ENCODE measurements around the gene GPC6.

The GPC6 gene

GRCh38 chr13:93953841-93954240 is 727.2 kb downstream of the GPC6 start:
- DNase-seq: no peak

DNA sequence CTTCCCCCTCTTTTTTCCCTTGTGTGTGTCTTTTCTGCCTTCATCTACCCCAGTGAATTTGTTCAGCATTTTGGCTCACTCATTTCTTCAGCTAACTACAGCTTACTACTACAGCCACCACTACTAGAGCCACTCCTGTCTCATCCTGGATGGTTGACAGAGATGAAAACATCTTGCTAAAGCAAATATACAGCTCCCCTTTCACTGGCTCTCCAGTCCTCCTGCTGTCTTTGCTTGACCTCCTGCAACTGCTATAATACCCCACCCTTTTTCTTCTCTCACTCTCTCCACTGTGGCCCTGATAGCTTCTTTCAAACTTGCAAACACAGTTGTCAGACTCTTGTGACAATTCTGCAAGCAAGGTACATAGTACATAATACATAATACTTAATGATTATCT is 729.3 kb downstream of the GPC6 start:
- DNase-seq: no peak

DNA sequence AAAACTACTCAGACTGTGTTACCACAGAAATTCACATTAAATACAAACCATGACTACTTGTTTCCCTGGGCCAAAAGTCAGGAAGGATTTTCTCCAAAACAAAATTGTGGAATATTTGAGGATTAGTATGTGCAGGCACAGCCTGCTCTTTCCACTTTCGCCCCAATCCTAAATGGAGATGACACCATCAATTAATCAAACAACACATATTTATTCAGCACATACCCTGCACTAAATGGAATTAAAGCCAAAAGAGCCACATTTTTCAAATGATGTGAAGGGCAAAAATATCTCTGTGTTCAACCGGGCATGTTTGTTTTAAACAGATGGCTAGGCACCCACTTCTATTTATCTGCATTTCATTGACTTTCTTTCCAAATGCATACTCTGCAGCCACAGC is 729.8 kb downstream of the GPC6 start:
- DNase-seq: no peak

DNA sequence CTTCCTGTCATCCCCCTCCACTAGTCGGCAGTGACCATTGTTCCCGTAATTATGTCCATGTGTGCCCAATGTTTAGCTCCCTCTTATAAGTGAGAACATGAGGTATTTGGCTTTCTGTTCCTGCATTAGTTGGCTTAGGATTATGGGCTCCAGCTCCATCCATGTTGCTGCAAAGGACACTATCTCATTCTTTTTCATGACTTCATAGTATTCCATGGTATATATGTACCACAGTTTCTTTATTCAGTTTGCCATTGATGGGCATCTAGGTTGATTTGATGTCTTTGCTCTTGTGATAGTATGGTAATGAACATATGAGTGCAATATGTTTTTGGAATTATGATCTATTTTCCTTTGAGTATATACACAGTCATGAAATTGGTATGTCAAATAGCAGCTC is 730.8 kb downstream of the GPC6 start:
- DNase-seq: no peak

DNA sequence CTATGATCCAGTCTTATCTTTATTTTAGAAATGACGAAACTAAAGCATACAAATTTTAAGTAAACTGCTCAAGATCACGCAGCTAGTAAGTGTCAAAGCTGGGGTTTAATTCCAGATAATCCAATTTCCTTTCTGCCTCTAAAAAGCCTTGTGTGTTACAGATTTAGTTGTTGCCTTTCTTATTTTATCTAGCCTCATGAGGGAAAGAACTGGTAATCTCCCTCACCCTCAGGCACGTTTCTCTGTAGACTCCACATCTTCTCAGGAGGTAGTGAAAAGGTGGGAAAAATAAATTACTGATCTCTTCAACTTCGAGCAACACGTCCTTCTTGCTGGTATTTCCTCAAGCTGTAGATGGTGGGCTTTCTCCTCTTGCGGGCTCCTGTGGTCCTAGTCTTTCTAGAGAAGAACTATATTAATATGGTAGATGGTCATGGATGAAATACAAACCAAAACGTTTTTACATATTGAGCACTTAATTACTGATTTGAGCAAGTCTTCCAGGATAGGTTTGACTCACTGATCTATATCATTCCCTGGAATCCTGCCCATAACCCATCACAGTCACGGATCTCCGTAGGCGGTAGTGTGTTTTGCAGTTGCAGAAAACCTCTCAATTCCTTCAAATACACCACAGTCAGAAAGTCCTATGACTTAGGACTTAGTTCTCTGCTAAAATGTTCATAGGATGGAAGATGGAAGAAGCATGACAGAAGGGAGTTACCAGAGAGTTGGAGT is 733.4 kb downstream of the GPC6 start:
- no peak for DNase-seq

GRCh38 chr13:93963266-93964145 is 736.9 kb downstream of the GPC6 start:
- no peak for DNase-seq

- no peak for DNase-seq
These were observed 737.5 kb downstream of the GPC6 start for GRCh38 chr13:93964146-93964512.

GRCh38 chr13:93965587-93965986 is 739.0 kb downstream of the GPC6 start:
- no peak for DNase-seq

DNA sequence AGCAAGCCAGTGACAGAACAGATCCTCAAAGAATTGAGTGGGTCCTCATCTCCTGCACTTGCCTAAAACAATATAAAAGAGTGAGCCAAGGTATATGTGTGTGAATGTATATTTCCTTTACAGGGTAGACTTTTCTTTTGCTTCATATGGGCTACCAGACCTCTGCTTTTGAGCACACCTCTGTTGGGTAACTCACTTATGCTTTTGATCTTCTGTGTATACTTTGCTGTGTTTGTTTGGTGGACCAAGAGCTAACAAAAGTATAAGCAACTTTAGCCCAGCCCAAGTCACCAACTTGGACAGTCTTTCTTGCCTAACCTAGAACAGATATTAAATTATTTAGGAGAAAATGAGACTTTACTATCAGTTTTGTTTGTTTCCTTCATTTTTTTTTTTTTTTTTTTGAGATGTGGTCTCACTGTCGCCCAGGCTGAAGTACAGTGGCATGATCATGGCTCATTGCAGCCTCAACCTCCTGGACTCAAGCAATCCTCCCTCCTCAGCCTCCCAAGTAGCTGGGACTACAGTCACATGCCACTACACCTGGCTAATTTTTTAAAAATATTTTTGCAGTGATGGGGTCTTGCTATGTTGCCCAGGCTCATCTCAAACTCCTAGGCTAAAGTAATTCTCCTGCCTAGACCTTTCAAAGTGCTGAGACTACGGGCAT is 739.8 kb downstream of the GPC6 start:
- DNase-seq: no peak

GRCh38 chr13:93967286-93967685 is 740.7 kb downstream of the GPC6 start:
- no peak for DNase-seq

DNA sequence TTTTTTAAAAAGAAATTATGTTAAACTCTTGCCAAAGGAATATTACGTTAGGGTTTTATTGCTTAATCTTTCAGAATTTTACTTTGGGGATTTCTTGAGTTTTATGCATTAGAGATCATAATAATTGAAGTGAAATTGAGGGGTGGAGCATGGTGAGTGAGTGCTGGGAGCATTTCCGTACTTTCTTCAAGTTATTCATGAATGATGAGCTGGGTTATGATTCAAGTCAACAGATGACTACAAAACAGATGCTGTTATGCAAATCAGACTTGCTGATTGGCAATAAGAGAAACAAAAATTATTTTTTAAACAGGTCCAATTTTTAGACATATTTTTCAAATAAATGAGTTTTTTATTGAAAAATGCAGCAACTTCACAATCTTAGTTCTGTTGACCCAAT is 748.6 kb downstream of the GPC6 start:
- DNase-seq: no peak

DNA sequence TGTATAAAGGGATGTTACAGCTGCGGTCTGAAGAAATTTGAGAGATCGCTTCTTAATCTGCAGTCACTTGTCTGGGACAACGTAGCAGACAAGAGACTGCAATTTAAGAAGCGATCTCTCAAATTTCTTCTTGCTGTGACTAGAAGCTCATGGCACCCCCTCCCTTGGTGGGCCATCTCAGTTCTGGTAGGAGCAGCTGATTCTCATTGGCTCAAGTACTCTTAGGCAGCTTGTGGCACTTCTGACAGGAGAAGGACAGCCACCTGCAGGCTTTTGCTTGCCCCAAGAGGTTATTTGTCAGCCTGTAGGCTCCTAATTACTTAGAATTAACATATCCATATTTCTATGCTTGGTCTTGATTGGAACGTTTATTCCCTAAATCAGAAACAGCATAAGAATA is 749.9 kb downstream of the GPC6 start:
- DNase-seq: no peak

GRCh38 chr13:93977986-93978385 is 751.4 kb downstream of the GPC6 start:
- DNase-seq: no peak

GRCh38 chr13:93981426-93981977 is 754.9 kb downstream of the GPC6 start:
- no peak for DNase-seq

DNA sequence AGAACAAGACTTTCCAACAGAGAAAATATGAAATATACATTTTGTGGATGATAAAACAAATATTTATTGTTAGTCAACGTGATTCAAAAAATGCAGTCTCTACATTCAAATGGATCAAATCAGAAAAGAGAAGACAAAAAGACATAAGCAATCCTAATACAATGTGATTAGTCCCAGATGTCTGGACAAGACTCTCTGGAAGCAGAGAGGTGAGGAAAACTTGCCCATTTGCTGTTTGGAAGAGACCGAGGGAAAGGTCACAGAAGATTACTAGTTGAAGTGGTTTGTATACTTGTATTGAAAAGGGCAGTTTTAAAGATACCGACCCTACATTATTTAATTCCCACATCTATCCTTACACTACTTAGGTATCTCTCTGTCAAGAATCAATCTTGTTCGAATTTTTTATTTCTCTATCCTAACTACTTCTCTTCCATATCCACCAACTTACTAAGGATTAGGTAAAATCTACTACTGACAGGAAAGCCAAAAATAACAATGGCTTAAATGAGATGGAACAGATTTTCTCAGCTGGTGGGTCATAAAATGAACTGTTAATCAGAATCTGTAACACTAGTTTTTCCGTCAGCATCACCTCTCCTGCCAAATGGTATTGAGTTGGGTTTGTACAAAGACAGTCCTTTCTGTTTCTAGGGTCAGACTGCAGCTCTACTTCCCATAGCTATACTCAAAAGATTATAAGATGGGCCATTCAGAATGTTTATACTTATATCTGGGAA is 755.7 kb downstream of the GPC6 start:
- no peak for DNase-seq

DNA sequence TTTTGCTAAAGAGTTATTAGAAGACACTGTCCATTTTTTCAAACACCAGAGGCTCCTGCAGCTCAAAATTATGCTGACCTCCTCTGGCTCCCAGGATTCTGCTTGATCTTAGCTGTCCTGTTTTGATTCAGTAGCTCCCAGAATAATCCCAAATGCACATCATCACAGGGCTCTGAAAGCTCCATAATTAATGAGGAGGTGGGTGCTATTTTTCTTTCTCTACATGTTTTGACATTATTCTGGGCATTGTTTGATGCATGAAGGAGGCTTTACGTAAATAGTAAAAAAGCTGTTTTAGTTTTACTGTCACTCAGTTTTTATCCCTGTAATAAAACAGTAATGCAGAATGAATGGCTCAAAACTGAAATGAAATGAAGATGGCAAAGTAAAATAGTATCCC is 757.4 kb downstream of the GPC6 start:
- no peak for DNase-seq

DNA sequence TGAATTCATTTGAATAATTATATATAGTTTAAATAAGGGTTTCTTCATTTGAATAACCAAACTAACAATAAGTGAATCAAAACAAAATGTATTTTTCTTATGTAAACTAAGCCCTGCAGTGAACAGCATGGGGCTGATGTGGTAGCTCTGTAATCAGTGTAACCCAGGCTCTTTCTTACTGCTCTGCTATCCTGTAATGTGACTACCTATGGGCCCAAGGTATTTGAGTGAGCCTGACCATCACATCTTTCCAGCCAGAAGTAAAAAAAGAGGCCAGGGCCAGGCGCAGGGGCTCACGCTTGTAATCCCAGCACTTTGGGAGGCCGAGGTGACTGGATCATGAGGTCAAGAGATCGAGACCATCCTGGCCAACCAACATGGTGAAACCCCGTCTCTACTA is 758.3 kb downstream of the GPC6 start:
- DNase-seq: no peak

- no peak for DNase-seq
These were observed 760.9 kb downstream of the GPC6 start for GRCh38 chr13:93987458-93987857.

DNA sequence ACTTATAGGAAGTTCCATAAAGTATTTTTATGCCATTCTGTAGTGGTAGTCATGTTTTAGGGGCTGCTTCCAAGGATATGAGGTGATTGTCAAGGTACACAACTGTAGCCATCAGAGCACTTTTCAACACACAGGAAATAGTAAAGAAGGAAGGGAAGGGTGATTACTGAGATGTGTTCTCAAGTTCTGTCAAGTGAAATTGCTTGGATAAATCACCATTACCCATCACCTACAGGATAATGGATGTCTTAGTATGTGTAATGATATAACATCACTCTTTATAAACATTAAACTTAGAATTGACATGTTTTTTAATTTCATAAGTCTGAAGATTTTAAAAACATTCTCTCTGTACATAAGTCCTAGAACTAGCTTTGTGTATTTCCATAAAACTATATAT is 765.0 kb downstream of the GPC6 start:
- DNase-seq: no peak

- no peak for DNase-seq
These were observed 769.9 kb downstream of the GPC6 start for GRCh38 chr13:93996481-93996880.

DNA sequence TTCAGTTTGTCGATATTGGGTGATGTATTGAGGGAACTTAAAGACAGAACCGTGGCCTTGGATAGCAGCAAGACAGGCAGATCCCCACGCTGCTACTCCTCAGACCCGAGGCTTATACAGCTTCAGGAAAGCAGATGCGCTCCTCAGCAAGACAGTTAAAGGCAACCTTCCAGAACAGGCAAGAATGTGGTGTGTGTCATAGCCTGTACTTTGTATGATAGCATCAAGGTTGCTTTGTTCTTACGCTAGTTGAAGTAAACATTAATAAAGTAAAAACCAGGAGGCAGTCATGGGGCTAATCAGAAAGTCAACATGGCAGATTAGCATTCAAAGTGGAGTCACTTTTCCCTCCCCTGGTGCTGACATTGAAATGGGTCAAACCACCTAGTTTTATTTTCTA is 779.7 kb downstream of the GPC6 start:
- no peak for DNase-seq

DNA sequence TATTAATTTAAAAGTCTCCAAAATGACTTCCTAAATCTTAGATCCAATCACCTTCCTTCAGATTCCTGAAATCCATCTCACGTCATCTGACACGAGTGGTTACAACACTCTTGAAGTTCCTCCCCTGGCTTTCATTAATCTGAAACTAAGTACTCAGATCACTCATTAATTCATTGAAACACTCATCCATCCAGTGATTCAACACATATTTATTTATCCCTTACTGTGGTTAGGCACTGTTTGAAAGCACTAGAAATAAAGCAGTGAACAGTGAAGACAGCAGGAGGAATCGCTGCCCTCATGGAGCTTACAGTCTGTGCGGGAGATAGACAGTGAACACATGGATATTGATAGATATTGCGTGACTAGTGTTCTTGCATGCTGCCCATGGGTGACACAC is 780.5 kb downstream of the GPC6 start:
- DNase-seq: no peak

DNA sequence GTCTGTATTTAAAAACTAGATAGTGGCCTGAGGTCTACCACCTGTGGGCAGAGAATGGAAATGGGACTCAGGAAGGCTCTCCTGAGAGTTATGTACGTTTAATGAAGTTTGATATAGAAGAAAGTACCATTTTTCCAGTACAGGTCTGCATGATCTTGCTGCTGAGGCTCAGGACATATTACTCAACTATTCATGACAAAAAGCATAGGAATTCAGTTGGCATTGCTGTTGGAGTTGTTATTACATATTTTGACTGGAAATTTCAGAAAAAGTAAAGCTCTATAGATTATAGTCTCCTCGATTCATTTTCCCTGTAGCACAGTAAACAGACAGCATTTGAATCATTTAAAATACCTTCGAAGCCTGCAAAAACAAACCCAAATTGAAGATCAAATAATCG is 783.1 kb downstream of the GPC6 start:
- no peak for DNase-seq
